ENCODE measurements around the gene KBTBD8. TPM values are rescaled to one million over a fixed set of nuclear protein-coding genes. Genes with fewer than 3 reads are reported as not detected.

Gene KBTBD8
- total RNA-seq, 4 donors from 2014 or later, result 0.54 to 1.2 (median 1.00) TPM

GRCh38 chr3:67031986-67032385 is 33.9 kb downstream of the KBTBD8 start:
- Histone ChIP-seq H3K36me3 (no peaks in the 10 kb centered on the region), H3K4me1 (no peaks in the 10 kb centered on the region), H3K27ac (no peak overlapping the region), H3K9me3 (no peaks in the 10 kb centered on the region), H3K4me3 (replicated peaks in 1 of 3) (no peak overlapping the region), H3K27me3 (no peaks in the 10 kb centered on the region)
- 41 to 44% methylated on average over 1 of the region's 1 CpG for whole genome bisulfite sequencing, 2 donors
- intact Hi-C loops (cut with DNase I), result no loop called here
- TF ChIP-seq POLR2A (IDR thresholded peaks at IDR 0.05), result no peak
- TF ChIP-seq CTCF (IDR thresholded peaks at IDR 0.05), result no peak
- DNase-seq, result no peak

- intact Hi-C loops (cut with DNase I), result no loop called here
These were observed 35.0 kb downstream of the KBTBD8 start for GRCh38 chr3:67033079-67033478.

GRCh38 chr3:67034371-67034770 is 36.3 kb downstream of the KBTBD8 start:
- H3K9me3 ChIP-seq, result no peaks in the 10 kb centered on the region
- no peaks in the 10 kb centered on the region for H3K36me3 ChIP-seq
- no peak for DNase-seq
- WGBS, 2 donors, result 80 to 87% methylated on average over 3 of the region's 3 CpGs
- no peaks in the 10 kb centered on the region for H3K27me3 ChIP-seq
- TF ChIP-seq CTCF (IDR thresholded peaks at IDR 0.05) (no peak), POLR2A (IDR thresholded peaks at IDR 0.05) (no peak)
- H3K4me1 ChIP-seq, result no peaks in the 10 kb centered on the region
- intact Hi-C loops (cut with DNase I), result no loop called here
- H3K27ac ChIP-seq, result no peak overlapping the region
- H3K4me3 ChIP-seq (replicated peaks in 1 of 3), result no peak overlapping the region

More at GRCh38 chr3:67033079-67033478, 35.0 kb downstream of the KBTBD8 start:
- 79 to 81% methylated on average over 2 of the region's 2 CpGs for WGBS, 2 donors
- Histone ChIP-seq H3K4me3 (replicated peaks in 1 of 3) (no peak overlapping the region), H3K36me3 (no peaks in the 10 kb centered on the region), H3K4me1 (no peaks in the 10 kb centered on the region), H3K27ac (no peak overlapping the region), H3K27me3 (no peaks in the 10 kb centered on the region), H3K9me3 (no peaks in the 10 kb centered on the region)
- TF ChIP-seq CTCF (IDR thresholded peaks at IDR 0.05) (no peak), POLR2A (IDR thresholded peaks at IDR 0.05) (no peak)
- no peak for DNase-seq

GRCh38 chr3:67037615-67038014 is 39.5 kb downstream of the KBTBD8 start:
- TF ChIP-seq CTCF (IDR thresholded peaks at IDR 0.05) (no peak), POLR2A (IDR thresholded peaks at IDR 0.05) (no peak)
- no peaks in the 10 kb centered on the region for H3K9me3 ChIP-seq
- H3K4me3 ChIP-seq (replicated peaks in 1 of 3), result no peak overlapping the region
- no peak overlapping the region for H3K27ac ChIP-seq
- no peaks in the 10 kb centered on the region for H3K4me1 ChIP-seq
- no peak for DNase-seq
- intact Hi-C loops (cut with DNase I), result no loop called here
- H3K27me3 ChIP-seq, result no peaks in the 10 kb centered on the region
- H3K36me3 ChIP-seq, result no peaks in the 10 kb centered on the region
- WGBS, 2 donors, result 77 to 80% methylated on average over 4 of the region's 4 CpGs

- intact Hi-C loops (cut with DNase I), result no loop called here
- no peak overlapping the region for H3K27ac ChIP-seq
- H3K4me1 ChIP-seq, result no peaks in the 10 kb centered on the region
- H3K36me3 ChIP-seq, result no peaks in the 10 kb centered on the region
- no peak for DNase-seq
- H3K4me3 ChIP-seq (replicated peaks in 1 of 3), result no peak overlapping the region
- H3K9me3 ChIP-seq, result no peaks in the 10 kb centered on the region
- 50 to 67% methylated on average over 1 of the region's 1 CpG for WGBS, 2 donors
- TF ChIP-seq CTCF (IDR thresholded peaks at IDR 0.05) (no peak), POLR2A (IDR thresholded peaks at IDR 0.05) (no peak)
- no peaks in the 10 kb centered on the region for H3K27me3 ChIP-seq
These were observed 46.2 kb downstream of the KBTBD8 start for GRCh38 chr3:67044295-67044694.
